Hindlimb muscle (tissue), 1 donor: ENCODE data around the gene ALKBH3. TPM values are rescaled to one million over a fixed set of nuclear protein-coding genes. Genes with fewer than 3 reads are reported as not detected.

Experiments
- DNase-seq: peaks from one replicate; pipeline ENCODE4 v3.0.0-alpha.2; 2013
- polyA plus RNA-seq: library from polyadenylated mRNA; unstranded; fragments of 120-200 nt; gene quantifications from one replicate; pipeline ENCODE4 v1.2.1, GENCODE V29; 2013; ENCODE audit not compliant: insufficient read length

The ALKBH3 gene
- polyA plus RNA-seq, result 27.3 TPM

DNA sequence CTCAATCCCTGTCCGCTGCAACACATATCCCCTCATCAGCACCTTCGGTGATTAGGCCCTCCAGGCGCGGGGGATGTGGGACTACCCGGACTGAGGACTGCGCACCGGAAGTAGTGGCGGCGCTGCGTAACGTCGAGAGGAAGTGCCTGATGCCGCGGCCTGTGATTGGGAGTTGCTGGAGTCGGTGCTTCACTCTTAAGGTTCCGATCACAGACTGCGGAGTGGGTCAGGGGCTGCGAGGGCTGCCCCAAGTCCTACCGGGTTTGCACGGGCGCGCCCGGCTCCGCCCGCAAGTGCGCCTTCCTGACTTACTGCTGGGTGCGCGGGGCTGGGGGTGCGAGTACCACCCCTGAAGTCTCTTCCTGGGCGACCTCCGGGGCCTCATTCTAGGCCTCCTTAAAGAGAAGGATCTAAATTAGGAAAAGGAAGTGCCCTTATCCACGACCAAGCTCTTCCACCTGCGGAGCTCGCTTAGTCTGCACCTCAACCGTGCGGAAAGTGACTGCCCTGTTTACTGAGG, at the start of gene ALKBH3:
ALKBH3 (plus strand) TSS at position 192 of the 520 bp plus-strand sequence. CDS start 1,822 bp downstream, outside the sequence.
- peak; percentile 91 for DNase-seq

DNA sequence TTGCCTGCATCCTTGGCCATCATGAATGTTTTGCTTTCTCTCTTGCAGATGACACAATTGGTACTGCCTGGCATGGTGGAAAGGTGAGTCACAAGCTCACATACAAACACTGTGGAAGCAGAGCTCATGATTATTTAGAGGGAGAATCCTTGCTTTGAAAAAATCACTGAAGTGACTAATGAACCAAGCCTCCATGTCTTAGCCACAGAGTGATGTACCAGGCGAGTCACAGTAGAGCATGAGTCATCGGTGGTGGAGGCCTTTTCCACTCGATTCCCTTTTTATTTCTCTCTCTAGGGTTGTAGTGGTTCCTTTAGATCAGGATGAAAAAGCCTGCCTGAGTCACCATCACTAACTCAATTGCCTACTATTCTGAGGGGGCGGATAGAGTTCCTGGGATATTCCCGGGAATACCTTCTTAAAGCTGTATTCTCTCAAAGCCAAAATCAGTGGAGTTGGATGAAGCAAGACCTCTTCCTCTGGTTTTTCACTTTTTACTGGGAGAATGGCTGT, 49.6 kb upstream of the ALKBH3 start:
- DNase-seq, result no peak

DNA sequence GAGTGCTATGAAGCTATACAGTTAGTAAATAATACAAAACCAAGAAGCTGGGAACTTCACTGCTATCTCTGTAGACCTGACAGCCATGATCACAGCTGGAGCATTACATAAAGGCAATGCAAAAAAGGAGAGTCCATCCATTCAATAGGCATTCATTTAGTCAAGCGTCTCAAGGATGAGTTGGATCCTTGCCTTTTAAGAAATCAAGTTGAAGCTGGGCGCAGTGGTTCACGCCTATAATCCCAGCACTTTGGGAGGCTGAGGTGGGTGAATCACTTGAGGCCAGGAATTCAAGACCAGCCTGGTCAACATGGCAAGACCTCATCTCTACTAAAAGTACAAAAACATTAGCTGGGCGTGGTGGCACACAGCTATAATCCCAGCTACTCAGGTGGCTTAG, 48.1 kb upstream of the ALKBH3 start:
- DNase-seq, result no peak

GRCh38 chr11:43833657-43834073, 47.0 kb upstream of the ALKBH3 start:
- DNase-seq, result peak; percentile 38

- DNase-seq, result no peak
These were observed 46.3 kb upstream of the ALKBH3 start for GRCh38 chr11:43834286-43834685.

DNA sequence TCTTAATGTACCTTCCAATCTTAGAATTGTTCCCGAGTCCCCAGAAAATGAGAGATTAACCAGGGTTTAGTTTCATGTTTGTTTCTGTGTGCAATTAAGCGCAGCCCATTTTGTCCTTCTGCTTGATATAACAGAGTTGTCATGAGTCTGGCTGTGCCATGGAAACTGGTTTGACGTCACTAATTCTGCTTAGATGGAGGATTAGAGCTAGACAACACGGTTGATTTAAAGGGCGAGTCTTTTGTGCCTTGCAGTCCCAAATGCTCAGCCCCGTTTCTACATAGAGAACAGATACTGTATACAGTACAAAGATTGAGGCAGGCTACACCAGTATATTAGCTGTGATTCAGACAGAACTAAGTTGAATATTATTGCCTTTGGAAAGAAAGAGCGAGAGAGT, 45.5 kb upstream of the ALKBH3 start:
- DNase-seq, result no peak

DNA sequence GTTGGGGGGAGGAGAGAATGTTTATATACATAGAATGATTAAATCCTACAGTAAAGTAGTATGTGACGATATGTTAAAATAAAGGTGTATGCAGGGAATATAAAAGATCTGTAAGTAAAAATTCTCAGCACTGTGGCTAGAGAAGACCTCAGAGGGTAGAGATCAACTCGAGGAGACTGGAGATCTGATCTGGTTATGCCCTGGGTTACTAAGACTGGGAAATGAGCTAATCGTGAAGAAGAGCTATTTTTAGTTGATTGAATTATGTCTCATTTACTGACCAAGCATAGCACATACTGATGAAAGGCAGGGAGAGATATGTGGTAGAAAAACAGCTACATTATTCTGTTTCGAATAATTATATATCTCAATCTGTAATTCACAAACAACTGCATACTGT, 42.8 kb upstream of the ALKBH3 start:
- no peak for DNase-seq

GRCh38 chr11:43842021-43842420, 38.6 kb upstream of the ALKBH3 start:
- DNase-seq, result no peak

DNA sequence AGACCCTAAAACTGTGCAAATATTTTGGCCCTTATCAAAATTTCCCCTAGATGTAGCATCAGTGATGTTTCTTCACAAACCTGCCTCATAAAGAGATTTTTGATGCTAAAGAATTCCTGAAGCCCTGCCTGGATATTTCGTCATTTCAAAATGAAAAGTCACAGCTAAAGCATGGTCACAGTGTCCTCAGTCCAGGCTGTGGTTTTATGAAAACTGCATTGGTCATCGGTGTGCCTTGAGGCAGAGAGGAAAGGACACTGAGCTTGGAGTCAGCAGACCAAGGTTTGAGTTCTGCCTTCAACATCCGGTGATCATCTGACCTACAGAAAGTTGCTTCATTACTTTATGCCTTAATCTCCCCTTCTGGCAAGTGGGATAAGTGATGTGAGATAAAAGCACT, 34.8 kb upstream of the ALKBH3 start:
- no peak for DNase-seq

GRCh38 chr11:43852057-43852636, 28.5 kb upstream of the ALKBH3 start:
- peak; percentile 34 for DNase-seq

- DNase-seq, result no peak
These were observed 26.9 kb upstream of the ALKBH3 start for GRCh38 chr11:43853781-43854180.

DNA sequence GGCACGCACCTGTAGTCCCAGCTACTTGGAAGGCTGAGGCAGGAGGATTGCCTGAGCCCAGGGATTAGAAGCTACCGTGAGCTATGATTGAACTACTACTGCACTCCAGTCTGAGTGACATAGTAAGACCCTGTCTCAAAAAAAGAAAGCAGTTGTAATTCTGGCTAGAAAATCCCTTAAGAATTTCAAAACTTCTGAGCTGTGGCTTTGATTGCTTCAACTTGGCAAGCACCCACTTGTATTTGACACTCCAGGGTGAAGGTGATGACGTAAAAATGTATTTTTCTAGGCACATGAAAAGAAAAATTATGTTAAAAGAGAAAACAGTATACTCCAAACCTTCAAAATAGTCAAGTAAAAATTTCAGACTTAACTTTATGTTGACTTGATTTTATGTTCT, 23.6 kb upstream of the ALKBH3 start:
- DNase-seq, result no peak

- no peak for DNase-seq
These were observed 19.5 kb upstream of the ALKBH3 start for GRCh38 chr11:43861141-43861540.

DNA sequence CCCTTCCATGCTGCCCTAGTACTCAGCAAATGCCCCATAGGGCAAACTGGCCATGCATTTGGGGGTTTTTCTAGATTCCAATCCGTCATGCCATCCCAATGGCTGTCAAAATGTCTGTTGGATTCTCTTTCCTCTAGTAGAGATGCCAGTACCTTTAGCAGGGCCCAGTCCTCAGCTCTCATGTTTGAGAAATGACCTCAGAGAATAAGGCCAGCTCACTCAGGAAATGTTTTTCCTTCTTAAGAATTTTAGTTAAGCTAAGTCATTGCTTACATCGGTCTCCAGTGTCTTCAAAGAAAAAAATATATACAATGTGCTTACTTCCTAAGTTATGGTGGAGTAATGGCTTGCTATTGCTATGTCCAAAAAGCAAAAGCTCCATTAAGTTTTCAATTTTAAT, 14.1 kb upstream of the ALKBH3 start:
- DNase-seq, result no peak

DNA sequence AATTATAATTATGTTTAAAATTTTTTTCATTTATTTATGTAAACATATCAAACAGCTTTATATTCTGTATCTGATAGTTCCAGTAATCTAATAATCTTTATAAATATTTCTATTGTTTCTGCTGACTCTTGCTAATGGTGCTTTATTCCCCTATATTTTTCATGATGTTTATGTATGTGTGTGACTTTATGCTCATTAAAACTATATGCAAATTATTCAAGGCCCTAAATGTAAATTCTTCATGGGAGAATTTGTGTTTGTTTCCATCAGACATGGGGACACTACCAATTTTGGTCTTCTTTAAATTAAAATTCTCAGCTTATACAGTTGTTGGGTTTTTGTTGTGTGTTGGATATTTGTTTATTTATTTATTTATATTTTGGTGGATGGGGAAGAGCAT, 13.7 kb upstream of the ALKBH3 start:
- DNase-seq, result no peak

DNA sequence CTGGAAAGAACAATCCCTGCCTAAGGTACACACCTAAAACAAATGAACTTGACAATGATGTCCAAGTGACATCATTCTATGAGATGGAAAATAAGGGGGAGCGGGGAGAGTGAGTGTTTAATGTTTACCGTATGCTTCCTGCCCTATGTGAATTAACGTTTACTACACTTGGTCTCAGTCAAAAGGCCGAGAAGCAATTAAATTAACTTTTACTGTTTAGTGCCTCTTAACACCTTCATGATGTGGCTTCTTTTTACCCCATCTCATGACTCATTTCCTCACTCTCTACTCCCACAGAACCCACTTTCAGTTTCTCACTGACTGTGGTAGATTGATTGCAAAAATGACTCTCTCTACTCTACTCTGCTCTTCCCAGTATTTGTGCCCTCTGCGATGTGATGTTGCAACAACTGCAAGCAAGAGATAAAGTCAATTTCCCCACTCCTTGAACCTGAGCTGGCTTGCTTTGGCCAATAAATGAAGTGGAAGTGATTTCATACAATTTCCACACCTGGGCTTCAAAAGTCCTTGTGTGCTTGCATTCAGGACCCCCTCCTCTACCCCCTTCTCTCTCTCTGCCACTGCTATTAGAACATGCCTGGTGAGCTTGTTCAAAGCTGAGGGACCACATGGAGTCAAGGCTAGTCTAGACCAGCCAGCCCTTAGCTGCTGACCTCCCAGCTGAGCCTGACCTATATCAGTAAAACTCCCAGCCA, 11.6 kb upstream of the ALKBH3 start:
- DNase-seq, result peak; percentile 9

DNA sequence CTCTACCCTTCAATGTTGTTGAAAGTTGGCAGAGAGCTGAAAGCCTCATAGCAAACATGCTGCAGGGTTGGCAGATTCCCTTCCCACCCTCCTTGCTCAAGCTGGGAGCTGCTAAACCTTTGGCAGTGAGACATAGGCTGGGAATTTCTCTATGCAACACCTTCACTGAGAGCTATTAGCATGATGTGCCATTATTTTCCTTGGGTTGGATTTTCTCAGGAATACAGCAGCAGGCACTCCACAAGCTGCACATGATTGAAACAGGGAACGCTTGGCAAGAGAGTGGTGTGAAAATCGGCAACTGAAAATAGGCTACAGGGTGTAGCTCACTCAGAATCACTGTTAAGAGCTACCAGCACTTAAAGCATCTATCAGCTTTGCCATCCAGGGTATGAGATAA, 9.6 kb upstream of the ALKBH3 start:
- DNase-seq, result no peak

DNA sequence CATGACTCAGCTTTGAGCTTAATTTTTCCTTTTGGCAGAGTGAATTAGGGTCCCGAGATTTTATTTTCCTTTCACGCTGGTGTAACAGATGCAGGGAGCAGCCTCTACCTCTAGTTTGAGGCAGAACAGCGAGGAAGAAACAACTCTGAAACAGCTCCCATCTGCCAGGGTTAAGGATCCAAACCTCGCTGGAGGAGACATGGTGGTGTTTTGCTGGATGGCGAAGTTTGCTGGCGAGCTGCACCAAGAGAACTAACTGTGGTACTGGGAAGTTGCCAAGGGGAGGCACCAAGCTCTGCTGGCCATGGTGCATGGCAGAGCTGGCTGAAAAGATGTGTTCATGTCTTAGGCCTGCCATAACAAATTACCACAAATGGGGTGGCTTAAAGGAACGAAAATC, 7.6 kb upstream of the ALKBH3 start:
- DNase-seq, result no peak

- DNase-seq, result no peak
These were observed 6.6 kb upstream of the ALKBH3 start for GRCh38 chr11:43874078-43874477.

GRCh38 chr11:43874738-43875137, 5.9 kb upstream of the ALKBH3 start:
- DNase-seq, result no peak

GRCh38 chr11:43879789-43880639, 617 bp upstream of the ALKBH3 start:
- DNase-seq, result no peak

- no peak for DNase-seq
These were observed 12.2 kb downstream of the ALKBH3 start for GRCh38 chr11:43892851-43893250.

DNA sequence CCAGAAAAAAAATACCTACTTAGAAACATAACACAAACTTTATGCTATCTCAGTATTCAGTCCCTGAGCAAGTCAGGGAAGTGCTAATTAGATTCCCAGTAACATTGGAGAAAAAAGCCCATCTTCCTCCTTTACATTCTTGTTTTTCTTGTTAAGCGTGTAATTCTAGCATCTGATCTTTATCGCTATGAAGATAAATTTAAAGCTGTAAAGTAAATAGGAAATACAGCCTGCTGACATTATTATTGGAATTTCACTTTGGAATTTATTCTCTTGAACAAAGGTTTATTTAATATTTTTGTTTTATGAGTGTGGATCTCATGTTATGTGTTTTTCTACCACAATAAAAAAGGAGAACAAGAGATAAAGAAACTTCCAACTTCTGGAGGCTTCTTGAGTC, 13.9 kb downstream of the ALKBH3 start:
- DNase-seq, result no peak
